GM18909 (cell line): ENCODE data around the gene SPATA33.
A peak's percentile ranks its signal among the peaks of the same experiment; 100 is the strongest.

Experiments
- ATAC-seq: cut with Tn5 transposase; IDR thresholded peaks from one replicate; pipeline ENCODE4 v1.9.1; 2021; ENCODE audit warnings: mild to moderate bottlenecking; ENCODE audit not compliant: unreplicated experiment, poor library complexity

SPATA33 gene

GRCh38 chr16:89657442-89658220 is at the start of gene SPATA33, which contains the start of gene CHMP1A:
SPATA33 (plus strand) TSS chr16:89657836; CDS start chr16:89657912, 76 bp downstream.
CHMP1A (minus strand) TSS chr16:89657708; CDS start chr16:89657588, 120 bp downstream.
- ATAC-seq = peak; percentile 91

GRCh38 chr16:89607937-89608740 is 49.5 kb upstream of the SPATA33 start:
- ATAC-seq = no peak

GRCh38 chr16:89610108-89610453 is 47.6 kb upstream of the SPATA33 start:
- no peak for ATAC-seq

GRCh38 chr16:89612415-89613166 is 45.0 kb upstream of the SPATA33 start:
- no peak for ATAC-seq

- ATAC-seq = no peak
Observed at GRCh38 chr16:89613231-89613953, 44.2 kb upstream of the SPATA33 start, which contains the start of gene DPEP1. DPEP1 (plus strand) TSS chr16:89613642; CDS start chr16:89630411, 16,769 bp downstream.

GRCh38 chr16:89613954-89614459 is 43.6 kb upstream of the SPATA33 start:
- ATAC-seq = no peak

- ATAC-seq = no peak
Observed at GRCh38 chr16:89615176-89615575, 42.5 kb upstream of the SPATA33 start.

- ATAC-seq = no peak
Observed at GRCh38 chr16:89615596-89616090, 42.0 kb upstream of the SPATA33 start.

GRCh38 chr16:89616623-89617022 is 41.0 kb upstream of the SPATA33 start:
- no peak for ATAC-seq

GRCh38 chr16:89617036-89617435 is 40.6 kb upstream of the SPATA33 start:
- ATAC-seq = no peak

- ATAC-seq = no peak
Observed at GRCh38 chr16:89618109-89618998, 39.3 kb upstream of the SPATA33 start.

GRCh38 chr16:89619840-89620239 is 37.8 kb upstream of the SPATA33 start:
- no peak for ATAC-seq

- no peak for ATAC-seq
Observed at GRCh38 chr16:89620406-89620841, 37.2 kb upstream of the SPATA33 start.

GRCh38 chr16:89621136-89621697 is 36.4 kb upstream of the SPATA33 start:
- ATAC-seq = no peak

- ATAC-seq = no peak
Observed at GRCh38 chr16:89621698-89622409, 35.8 kb upstream of the SPATA33 start.

GRCh38 chr16:89623511-89624261 is 34.0 kb upstream of the SPATA33 start:
- ATAC-seq = no peak
